HEK293 (cell line): Measurements from ENCODE around the gene PIM2.
A peak's percentile ranks its signal among the peaks of the same experiment; 100 is the strongest.

Source experiments
- CTCF ChIA-PET: fragments of 350-600 bp; formaldehyde crosslinking; extraction: SDS; loops from one replicate; lab custom pipeline; 2021; ENCODE audit warnings: antibody characterized with exemption; lab: Yijun Ruan, JAX
- POLR2A ChIA-PET: fragments of 300-600 bp; formaldehyde crosslinking; extraction: SDS; loops from one replicate; lab custom pipeline; 2020; ENCODE audit warnings: antibody characterized with exemption, inconsistent platforms; lab: Yijun Ruan, JAX
- H3K27ac ChIP-seq: fragments of 200-500 bp; sonication (Bioruptor generic); 2 replicates; pipeline ENCODE4 v1.5.1; 2014; ENCODE audit warnings: low read depth, low read length, control low read depth, inconsistent platforms; ENCODE audit errors: extremely low read depth
- H3K36me3 ChIP-seq, 2 experiments: fragments of 200-500 bp in 1 of 2; sonication (Bioruptor generic) in 1 of 2; 1 replicate in 1 of 2; 2 replicates in 1 of 2; pipeline ENCODE4 v1.5.1; 2014 to 2017; ENCODE audit warnings: inconsistent platforms in 2 of 2, low read length in 2 of 2; ENCODE audit not compliant: control insufficient read depth in 2 of 2, insufficient read depth in 1 of 2
- H3K4me1 ChIP-seq: fragments of 200-500 bp; sonication (Bioruptor generic); 2 replicates; pipeline ENCODE4 v1.5.1; 2014; ENCODE audit warnings: mild to moderate bottlenecking, low read length, inconsistent platforms; ENCODE audit not compliant: control insufficient read depth, insufficient read depth
- H3K4me3 ChIP-seq: 2 replicates; pipeline ENCODE4 v1.5.1; 2011; ENCODE audit warnings: low read depth, mild to moderate bottlenecking, control low read depth, low read length, moderate library complexity
- H3K9me3 ChIP-seq: fragments of 200-500 bp; sonication (Bioruptor generic); 2 replicates; pipeline ENCODE4 v1.5.1; 2014; ENCODE audit warnings: low read depth, low read length, inconsistent platforms; ENCODE audit not compliant: control insufficient read depth, insufficient read depth
- ATF2 ChIP-seq: fragments of 450-650 bp; formaldehyde crosslinking; IDR thresholded peaks from 2 replicates; pipeline ENCODE4 v1.5.1; 2016; ENCODE audit warnings: missing biosample characterization, missing genetic modification characterization, low read depth
- ELK4 ChIP-seq: IDR thresholded peaks from 2 replicates; pipeline ENCODE4 v1.6.1; 2011; ENCODE audit warnings: mild to moderate bottlenecking, low read depth, low read length, borderline replicate concordance
- MZF1 ChIP-seq: fragments of 450-650 bp; formaldehyde crosslinking; IDR thresholded peaks from 2 replicates; pipeline ENCODE4 v1.5.1; 2017; ENCODE audit warnings: missing biosample characterization, missing genetic modification characterization, borderline replicate concordance
- PRDM4 ChIP-seq: fragments of 450-650 bp; formaldehyde crosslinking; IDR thresholded peaks from 2 replicates; pipeline ENCODE4 v1.5.1; 2017; ENCODE audit warnings: missing biosample characterization, missing genetic modification characterization
- RBAK ChIP-seq: fragments of 450-650 bp; formaldehyde crosslinking; IDR thresholded peaks from 2 replicates; pipeline ENCODE4 v1.5.1; 2016; ENCODE audit warnings: missing biosample characterization, missing genetic modification characterization
- YY1 ChIP-seq: fragments of 450-650 bp; formaldehyde crosslinking; IDR thresholded peaks from 2 replicates; pipeline ENCODE4 v1.5.1; 2018; ENCODE audit warnings: missing biosample characterization, missing genetic modification characterization
- ZNF157 ChIP-seq: fragments of 450-650 bp; formaldehyde crosslinking; IDR thresholded peaks from 2 replicates; pipeline ENCODE4 v1.5.1; 2016; ENCODE audit warnings: missing biosample characterization, missing genetic modification characterization
- ZNF169 ChIP-seq: fragments of 450-650 bp; formaldehyde crosslinking; IDR thresholded peaks from 2 replicates; pipeline ENCODE4 v1.5.1; 2016; ENCODE audit warnings: missing biosample characterization, missing genetic modification characterization
- ZNF24 ChIP-seq: fragments of 450-650 bp; formaldehyde crosslinking; IDR thresholded peaks from 2 replicates; pipeline ENCODE4 v1.5.1; 2016; ENCODE audit warnings: missing biosample characterization, missing genetic modification characterization
- ZNF280D ChIP-seq: fragments of 450-650 bp; formaldehyde crosslinking; IDR thresholded peaks from 2 replicates; pipeline ENCODE4 v1.5.1; 2016; ENCODE audit warnings: missing biosample characterization, missing genetic modification characterization
- ZNF433 ChIP-seq: fragments of 450-650 bp; formaldehyde crosslinking; IDR thresholded peaks from 2 replicates; pipeline ENCODE4 v1.5.1; 2016; ENCODE audit warnings: missing biosample characterization, missing genetic modification characterization, low read depth
- ZNF510 ChIP-seq: fragments of 450-650 bp; formaldehyde crosslinking; IDR thresholded peaks from 2 replicates; pipeline ENCODE4 v1.5.1; 2018; ENCODE audit warnings: mild to moderate bottlenecking, missing genetic modification characterization, missing biosample characterization; ENCODE audit not compliant: insufficient replicate concordance
- ZNF521 ChIP-seq: fragments of 450-650 bp; formaldehyde crosslinking; IDR thresholded peaks from 2 replicates; pipeline ENCODE4 v1.5.1; 2017; ENCODE audit warnings: missing biosample characterization, mild to moderate bottlenecking, missing genetic modification characterization
- ZNF558 ChIP-seq: fragments of 450-650 bp; formaldehyde crosslinking; IDR thresholded peaks from 2 replicates; pipeline ENCODE4 v1.5.1; 2016; ENCODE audit warnings: missing biosample characterization, missing genetic modification characterization
- ZNF654 ChIP-seq: fragments of 450-650 bp; formaldehyde crosslinking; IDR thresholded peaks from 2 replicates; pipeline ENCODE4 v1.5.1; 2016; ENCODE audit warnings: low read depth, missing biosample characterization, missing genetic modification characterization
- ZNF658 ChIP-seq: fragments of 450-650 bp; formaldehyde crosslinking; IDR thresholded peaks from 2 replicates; pipeline ENCODE4; 2016; ENCODE audit warnings: missing biosample characterization, missing genetic modification characterization
- ZNF670 ChIP-seq: fragments of 450-650 bp; formaldehyde crosslinking; IDR thresholded peaks from 2 replicates; pipeline ENCODE4 v1.5.1; 2016; ENCODE audit warnings: missing biosample characterization, missing genetic modification characterization, low read depth
- ZNF692 ChIP-seq: fragments of 450-650 bp; formaldehyde crosslinking; IDR thresholded peaks from 2 replicates; pipeline ENCODE4 v1.5.1; 2016; ENCODE audit warnings: missing biosample characterization, missing genetic modification characterization
- ZNF776 ChIP-seq: fragments of 450-650 bp; formaldehyde crosslinking; IDR thresholded peaks from 2 replicates; pipeline ENCODE4 v1.5.0; 2017; ENCODE audit warnings: missing biosample characterization, missing genetic modification characterization, borderline replicate concordance
- ZNF791 ChIP-seq: fragments of 450-650 bp; formaldehyde crosslinking; IDR thresholded peaks from 2 replicates; pipeline ENCODE4 v1.5.1; 2016; ENCODE audit warnings: missing biosample characterization, missing genetic modification characterization
- ZNF843 ChIP-seq: fragments of 450-650 bp; formaldehyde crosslinking; IDR thresholded peaks from 2 replicates; pipeline ENCODE4 v1.5.1; 2016; ENCODE audit warnings: missing biosample characterization, missing genetic modification characterization

Gene PIM2

GRCh38 chrX:48918643-48919340 is at the start of gene PIM2 (continued):
- TF ChIP-seq ZNF280D = no peak
- TF ChIP-seq ZNF843 (tag by site-specific recombination) = no peak
- TF ChIP-seq ZNF433 = no peak
- TF ChIP-seq ZNF654 (tag by site-specific recombination) = no peak
- no peak for TF ChIP-seq ZNF776 (tag by site-specific recombination)

GRCh38 chrX:48968377-48968776 is 49.6 kb upstream of the PIM2 start:
- H3K9me3 ChIP-seq = no peaks in the 10 kb centered on the region
- H3K36me3 ChIP-seq = no peaks in the 10 kb centered on the region
- CTCF ChIA-PET = interaction anchor here (0.9 to 1.0 kb wide), 2 partner anchors 10 to 138 kb away, joined by 3 read pairs; no protein-coding TSS in a partner anchor
- POLR2A ChIA-PET = interaction anchor here (1.9 kb wide), 1 partner anchor 10 kb away, joined by 5 read pairs; no protein-coding TSS in a partner anchor
- peaks cover 5% of the 10 kb centered on the region; the same call in 1 of the 2 replicates for H3K4me1 ChIP-seq
- TF ChIP-seq ATF2 (peak; percentile 66; the same call in 1 of the 2 replicates), ZNF791 (tag by site-specific recombination) (no peak), ZNF670 (tag by site-specific recombination) (no peak), RBAK (tag by site-specific recombination) (no peak), ELK4 (no peak)
- TF ChIP-seq, all 188 proteins: peak for 1
- H3K27ac ChIP-seq = no peak overlapping the region
- H3K4me3 ChIP-seq = no peak overlapping the region

GRCh38 chrX:48966796-48967579 is 48.2 kb upstream of the PIM2 start:
- no peak overlapping the region for H3K27ac ChIP-seq
- CTCF ChIA-PET = interaction anchor here (0.7 kb wide), 1 partner anchor 51 kb away, joined by 3 read pairs; no protein-coding TSS in a partner anchor
- no peaks in the 10 kb centered on the region for H3K36me3 ChIP-seq
- peaks cover 1% of the 10 kb centered on the region; the same call in 1 of the 2 replicates for H3K4me1 ChIP-seq
- no peaks in the 10 kb centered on the region for H3K9me3 ChIP-seq
- POLR2A ChIA-PET = no interaction called here
- H3K4me3 ChIP-seq = no peak overlapping the region
- TF ChIP-seq ZNF776 (tag by site-specific recombination) (no peak), ZNF157 (tag by site-specific recombination) (no peak), ZNF558 (tag by site-specific recombination) (no peak), ZNF510 (tag by site-specific recombination) (no peak), ZNF658 (no peak), PRDM4 (tag by site-specific recombination) (peak; percentile 82; the same call in 1 of the 2 replicates), MZF1 (no peak), ZNF521 (tag by site-specific recombination) (no peak), ZNF169 (tag by site-specific recombination) (no peak), ZNF692 (no peak), YY1 (tag by site-specific recombination) (no peak), ZNF24 (no peak)
